Measurements from ENCODE around the gene PRUNE2.
A peak's percentile ranks its signal among the peaks of the same experiment; 100 is the strongest.

The PRUNE2 gene

DNA sequence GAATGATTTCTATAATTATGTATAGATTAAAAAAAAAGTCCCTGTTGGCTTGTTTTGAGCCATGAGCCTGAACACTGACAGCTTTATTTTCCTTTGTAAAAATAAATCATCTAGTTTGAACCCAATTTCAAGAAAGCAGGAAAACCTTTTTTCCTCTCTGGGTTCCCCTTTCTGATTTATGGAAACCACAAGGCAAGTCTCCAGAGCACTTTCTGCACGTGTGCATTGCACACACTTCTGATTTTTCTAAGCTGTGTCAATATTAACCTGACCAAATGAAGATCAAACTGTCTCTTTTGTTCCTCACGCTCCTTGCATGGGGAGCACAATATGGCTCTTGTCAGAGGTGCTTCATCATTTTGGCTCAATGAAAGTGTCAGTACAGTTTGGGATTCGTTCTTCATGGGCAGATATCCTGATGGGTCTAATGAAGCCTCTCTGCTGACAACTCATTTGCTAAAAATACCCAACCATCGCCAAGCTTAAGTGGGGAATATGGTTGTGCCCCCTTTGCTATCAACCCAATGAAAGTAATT, 180.8 kb downstream of the PRUNE2 start:
- peak; percentile 61 for DNase-seq

DNA sequence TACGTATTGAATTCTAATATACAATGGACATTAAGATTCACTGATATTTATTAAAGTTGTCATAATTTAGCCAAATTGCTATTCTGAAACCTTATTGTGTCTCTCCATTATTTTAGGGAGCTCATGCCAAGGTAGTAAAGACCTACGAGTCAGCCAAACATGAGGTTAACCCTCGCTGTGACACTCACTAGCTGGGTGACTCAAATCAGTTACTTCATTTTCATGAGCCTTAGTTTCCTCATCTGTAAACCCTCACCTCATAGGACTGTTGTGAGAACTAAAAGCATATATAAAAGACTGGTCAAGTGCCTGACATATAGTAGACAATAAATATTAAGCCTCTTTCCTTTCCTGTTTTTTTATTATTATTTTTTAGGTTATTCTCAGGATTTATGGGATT, 185.7 kb downstream of the PRUNE2 start:
- no peak for DNase-seq

DNA sequence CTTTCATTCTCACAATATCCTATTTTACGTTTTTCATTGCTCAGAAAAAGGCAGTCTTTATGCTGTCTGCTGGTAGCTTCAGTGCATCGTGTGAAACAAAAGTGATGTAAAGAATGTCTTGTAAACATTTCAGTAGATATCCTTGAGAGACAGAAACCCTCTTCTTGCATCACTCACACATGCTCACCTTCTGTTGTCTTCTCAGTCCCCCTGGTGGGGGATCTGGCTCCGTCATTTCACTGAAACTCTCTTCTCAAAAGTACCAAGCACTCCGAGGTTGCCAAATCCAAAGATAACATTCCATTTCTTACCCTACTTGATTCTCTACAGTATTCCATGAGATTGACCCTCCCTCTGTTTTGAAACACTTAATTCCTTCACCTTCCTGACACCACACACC, 187.7 kb downstream of the PRUNE2 start:
- no peak for DNase-seq

DNA sequence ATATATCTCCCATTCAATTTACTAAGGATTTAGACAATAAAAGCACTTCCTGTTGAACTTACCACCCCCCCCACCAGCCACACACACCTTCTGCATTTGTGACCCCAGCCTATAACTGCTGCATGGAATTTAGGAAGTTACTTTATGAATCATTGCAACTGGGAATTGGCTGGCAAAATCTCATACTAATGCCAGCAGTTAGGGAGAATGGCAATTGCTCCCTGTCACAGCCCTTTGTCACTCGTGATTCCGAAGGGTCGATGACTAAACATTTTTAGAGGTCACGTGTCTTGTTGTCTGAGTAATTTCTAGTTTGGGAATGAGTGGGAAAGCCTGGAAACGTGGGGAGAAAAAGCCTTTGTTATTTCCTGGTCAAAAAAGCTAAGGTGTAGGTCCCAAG, 188.3 kb downstream of the PRUNE2 start:
- DNase-seq: no peak

DNA sequence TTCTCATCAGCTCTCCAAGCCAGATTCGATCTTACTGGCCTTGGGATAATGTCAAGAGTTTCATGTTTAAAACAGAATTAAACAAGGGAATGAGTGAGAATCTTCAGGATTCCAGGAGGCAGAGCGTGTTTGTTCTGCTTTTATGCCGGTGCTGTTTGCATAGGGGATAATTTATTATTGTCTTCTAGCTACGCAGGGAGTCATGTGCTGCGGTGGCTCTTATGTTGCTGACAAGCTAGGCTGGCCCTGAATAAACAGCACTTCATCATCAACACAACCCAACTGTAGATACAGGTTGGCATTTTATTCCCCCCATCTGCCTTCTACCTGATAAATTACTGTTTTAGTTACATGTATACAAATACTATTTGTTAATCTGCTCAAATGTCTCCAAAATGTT, 188.7 kb downstream of the PRUNE2 start:
- peak; percentile 83 for DNase-seq

DNA sequence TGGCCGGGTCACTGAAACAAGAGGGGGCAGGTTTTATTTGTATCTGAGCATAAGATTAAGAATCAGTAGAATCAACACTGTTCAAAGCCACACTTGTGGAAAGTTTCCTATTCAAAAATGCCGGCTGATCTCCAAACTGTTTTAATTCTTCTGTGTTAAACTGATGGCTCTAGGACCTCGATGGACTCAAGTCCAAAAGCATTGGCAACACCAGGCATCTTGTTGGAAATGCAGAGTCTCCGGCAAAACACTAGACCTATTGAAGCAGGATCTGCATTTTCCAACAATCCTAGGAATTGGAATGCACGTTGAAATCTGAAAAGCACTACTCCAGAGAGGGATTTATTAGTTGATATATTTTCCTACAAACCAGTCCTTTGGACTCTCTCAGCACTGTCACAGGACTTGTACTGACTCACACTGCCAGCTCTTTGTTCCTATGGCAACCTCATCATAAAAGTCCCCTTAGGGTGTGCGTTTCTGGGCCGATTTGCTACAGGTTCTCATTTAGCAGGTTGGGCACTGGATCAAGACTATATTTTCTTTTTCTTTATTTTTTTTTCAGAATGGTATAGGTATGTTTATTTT, 189.7 kb downstream of the PRUNE2 start:
- peak; percentile 10 for DNase-seq

DNA sequence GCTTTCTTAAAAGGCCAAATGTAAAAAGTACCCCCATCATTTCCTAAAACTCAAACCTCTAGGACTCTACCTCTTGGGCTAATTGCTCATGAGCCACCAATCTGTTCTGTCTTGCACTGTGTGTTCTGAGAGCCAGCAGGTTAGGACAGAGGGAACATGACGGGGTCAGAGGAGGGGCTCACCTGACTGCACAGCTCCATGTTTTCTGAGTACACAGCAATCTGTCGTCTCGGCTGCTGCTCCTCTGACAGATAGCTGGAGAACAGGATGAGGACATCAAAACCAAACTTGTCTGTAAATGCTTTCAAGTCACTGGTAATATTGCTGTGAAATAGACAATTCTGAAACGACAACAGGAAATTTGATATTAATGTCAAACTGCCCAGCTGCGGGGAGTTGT, 192.5 kb downstream of the PRUNE2 start:
- DNase-seq: no peak

DNA sequence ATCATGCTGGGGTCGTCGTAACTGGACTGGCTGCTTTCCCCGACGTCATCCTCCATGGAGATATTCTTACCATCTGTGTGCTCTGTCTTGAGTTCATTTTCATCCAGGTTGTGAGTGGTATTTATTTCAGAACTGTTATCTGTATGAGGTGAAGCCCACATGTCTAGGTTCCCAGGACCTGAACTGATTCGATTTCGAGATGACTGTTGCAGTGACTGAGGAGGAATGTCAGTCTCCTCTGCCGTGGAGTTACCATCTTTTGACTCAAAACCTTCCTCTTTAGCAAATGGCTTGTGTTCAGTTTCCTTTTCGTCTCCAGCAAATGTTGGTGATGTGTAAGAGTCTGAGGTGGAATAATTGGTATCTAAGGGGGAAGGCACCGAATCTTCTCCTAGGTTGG, 196.9 kb downstream of the PRUNE2 start:
- no peak for DNase-seq

DNA sequence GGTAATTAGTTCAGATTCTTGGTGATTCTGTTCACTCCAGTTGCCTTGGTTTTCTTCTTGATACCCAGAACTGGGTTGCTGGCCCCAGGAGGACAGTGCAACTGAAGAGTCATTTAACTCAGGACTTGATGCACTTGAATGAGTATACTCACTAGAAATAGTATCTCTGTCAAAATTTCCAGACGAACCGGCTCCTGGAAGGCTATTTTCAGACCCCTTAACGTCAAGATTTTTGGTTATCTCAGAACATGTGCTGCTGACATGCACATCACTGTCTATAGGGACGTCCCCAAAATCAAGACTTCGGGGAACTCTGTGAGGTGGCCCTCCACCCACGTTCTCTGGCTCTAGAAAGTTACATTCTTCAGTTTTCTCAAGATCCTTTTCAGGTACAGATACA, 198.4 kb downstream of the PRUNE2 start:
- DNase-seq: no peak

DNA sequence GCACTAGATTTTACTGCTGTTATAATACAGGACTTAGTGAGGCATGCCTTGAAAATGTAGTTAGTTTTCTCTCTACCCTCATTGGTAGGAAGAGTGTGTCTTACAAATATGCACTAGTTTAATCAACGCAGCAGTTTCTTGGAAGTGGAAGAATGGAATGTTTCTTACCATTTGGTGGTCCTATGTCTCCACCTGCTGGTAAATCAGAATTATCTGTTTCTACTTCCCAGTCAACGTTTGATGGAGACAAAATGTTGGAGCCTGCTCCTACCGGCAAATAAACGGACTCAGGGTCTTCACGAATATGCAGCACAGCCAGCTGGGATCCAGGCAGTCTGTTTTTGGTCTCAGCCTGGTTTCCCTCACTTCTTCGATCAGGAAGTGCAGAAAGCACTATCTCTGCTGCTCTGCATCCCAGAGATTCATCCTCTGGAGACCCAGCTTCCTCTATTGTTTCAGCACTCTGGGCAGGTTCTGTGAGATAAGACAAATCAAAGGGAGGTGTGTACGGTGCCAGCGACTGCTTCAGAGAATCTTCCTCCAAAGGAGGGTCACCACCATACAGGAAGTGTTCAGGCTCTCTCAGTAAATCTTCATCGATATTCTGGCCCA, 201.2 kb downstream of the PRUNE2 start:
- DNase-seq: no peak

DNA sequence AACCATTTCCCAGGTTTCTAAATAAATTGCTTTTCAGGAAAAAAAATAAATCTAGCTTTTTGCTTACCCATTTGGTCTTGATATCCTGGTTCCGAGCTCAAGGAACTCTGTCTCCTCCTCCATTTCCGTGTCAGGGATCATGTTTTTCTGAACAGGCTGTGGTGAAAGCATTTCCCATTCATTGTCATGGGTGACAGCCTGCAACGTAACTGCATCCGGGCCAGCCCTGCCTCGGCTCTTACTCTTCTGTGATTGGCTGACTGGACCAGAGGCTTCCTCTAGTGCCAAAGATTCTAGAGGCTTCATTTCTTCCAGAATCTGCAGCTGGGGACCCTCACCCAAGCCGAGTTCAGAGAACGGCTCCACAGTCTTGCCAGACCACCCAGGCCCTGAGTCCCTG, 202.6 kb downstream of the PRUNE2 start:
- DNase-seq: no peak

DNA sequence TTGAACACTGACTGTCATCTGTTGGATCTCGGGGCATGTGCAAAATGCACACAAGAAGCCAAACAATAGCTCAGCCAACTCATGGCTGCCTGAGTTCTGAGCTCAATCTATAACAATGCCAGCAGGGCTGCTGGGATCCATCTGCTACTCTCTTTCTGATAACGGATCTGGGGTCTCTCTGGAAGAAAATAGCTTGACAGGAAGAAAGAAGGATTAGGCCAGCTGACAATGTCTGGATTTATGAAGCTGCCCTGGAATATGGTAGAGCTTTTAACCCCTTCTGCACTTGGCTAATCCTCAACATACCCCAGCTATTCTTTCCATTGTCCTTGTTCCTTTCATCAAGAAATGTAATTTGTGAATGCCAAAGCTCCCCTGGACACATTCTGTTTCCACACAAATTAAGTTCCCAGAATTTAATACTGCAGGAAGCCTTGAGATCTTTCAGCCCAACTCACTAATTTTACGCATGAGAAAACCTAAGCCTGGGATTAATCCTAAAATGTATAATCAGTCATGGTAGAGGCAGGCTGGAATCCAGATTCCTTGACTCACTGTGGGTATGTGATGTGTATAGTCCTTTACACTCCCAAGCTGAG, 204.4 kb downstream of the PRUNE2 start:
- no peak for DNase-seq

DNA sequence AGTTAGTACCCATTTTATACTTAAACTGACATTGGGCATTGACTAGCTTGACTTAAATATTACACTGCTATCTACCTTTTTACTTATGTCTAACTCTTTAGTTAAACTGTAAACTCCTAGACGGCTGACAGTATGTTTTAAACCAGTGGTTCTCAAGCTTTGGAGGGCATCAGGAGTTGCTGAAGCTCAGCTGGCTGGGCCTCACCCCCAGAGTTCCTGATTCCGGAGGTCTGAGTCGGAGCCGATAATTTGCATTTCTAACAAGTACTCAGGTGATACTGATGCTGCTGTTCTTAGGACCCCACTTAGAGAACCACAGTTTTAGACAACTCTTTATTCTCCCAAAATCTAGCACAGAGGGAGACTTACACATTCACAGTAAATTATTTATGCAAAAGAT, 205.0 kb downstream of the PRUNE2 start:
- DNase-seq: no peak

DNA sequence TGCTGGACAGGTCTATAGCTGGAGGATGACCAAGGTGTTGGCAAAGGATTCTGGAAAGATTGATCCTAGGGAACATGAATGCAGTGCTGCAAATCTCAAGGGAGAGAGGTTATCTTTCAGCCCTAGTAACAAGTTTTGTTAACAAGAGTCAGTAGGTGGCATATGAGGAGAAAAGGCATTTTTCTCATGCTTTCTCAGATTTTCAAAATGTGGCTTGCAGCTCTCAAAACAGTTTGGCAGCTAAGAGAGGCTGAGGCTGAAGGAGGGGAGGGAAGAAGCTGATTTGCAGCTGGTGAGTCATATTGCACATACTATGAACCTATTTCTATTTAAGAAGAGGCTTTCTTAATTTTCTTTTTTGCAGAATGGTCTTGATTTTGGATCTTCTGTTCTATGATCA, 205.9 kb downstream of the PRUNE2 start:
- no peak for DNase-seq

DNA sequence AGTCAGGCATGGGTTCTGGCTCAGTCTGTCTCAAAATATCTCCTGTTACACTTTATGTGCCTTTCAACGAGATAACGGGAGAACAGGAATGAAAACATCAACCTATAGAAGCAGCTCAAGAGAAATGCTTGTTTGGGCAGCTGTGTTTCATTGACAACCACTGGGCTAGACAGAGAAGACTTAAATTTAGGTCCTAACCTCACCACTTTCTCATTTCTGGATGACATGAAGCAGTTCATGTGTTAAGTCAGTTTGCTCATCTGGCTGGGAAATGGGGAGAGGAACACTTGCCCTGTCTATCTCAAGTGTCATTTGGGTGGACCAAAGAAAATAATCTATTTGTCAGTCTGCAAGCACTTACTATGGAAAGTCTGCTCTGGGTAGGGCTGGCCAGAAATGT, 208.4 kb downstream of the PRUNE2 start:
- peak; percentile 17 for DNase-seq

DNA sequence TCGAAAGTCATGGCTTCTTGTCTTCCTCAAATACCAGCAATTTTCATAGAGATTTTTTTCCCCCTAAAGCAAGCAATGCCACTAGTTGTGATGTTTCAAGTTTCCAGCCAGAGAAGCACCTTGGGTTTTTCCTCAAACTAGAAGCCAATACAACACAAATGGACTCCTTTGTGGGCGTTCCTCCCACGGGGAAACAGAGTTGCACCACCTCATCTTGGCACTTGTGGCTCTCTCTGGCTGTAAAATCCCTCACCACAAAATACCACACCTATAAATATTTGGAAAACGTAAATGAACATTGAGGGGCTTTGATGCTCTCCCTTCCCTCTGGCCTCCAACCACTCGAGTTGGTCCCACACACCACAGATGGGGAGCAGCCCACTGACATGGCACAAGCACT, 208.8 kb downstream of the PRUNE2 start:
- no peak for DNase-seq

DNA sequence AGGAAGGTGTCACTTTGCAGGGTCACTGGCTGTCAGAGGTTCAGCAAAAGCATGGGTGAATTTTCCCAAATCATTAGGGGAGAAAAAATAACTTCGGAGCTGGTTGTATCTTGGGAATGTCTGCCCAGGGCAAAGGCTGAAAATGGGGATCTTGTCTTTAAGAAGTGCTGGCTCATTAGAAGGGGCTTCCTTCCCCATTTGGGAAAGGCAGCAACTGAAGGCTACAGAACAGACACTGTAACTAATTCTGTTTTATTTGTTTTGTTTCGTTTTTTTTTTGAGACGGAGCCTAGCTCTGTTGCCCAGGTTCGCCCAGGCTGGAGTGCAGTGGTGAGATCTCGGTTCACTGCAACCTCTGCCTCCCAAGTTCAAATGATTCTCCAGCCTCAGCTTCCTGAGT, 212.0 kb downstream of the PRUNE2 start:
- DNase-seq: no peak

DNA sequence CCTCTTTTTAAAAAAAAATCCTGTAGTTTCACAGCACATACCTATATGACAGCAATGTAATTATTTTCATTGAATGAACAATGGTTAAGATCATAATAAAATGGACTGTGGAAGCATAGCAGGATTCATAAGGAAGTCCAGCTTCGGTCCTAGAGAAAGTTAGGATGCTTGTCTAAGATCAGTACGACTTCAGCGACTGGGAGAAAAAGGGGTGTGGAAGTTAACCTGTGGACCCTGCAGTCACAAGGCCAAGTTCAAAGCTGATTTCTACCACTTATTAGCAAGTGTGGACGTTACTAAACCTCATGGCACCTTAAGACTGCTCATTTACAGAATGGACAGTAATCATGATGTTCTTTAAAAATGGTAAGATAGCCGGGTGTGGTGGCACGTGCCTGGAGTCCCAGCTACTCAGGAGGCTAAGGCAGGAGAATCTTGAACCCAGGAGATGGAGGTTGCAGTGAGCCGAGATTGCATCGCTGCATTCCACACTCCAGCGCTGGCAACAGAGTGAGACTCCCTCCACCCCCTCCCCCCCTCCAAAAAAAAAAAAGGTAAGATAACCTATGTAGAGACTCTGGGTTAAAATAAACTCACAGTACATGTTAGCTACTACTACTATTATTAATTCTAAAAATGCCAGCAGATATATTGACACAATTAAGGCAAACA, 213.3 kb downstream of the PRUNE2 start:
- no peak for DNase-seq

DNA sequence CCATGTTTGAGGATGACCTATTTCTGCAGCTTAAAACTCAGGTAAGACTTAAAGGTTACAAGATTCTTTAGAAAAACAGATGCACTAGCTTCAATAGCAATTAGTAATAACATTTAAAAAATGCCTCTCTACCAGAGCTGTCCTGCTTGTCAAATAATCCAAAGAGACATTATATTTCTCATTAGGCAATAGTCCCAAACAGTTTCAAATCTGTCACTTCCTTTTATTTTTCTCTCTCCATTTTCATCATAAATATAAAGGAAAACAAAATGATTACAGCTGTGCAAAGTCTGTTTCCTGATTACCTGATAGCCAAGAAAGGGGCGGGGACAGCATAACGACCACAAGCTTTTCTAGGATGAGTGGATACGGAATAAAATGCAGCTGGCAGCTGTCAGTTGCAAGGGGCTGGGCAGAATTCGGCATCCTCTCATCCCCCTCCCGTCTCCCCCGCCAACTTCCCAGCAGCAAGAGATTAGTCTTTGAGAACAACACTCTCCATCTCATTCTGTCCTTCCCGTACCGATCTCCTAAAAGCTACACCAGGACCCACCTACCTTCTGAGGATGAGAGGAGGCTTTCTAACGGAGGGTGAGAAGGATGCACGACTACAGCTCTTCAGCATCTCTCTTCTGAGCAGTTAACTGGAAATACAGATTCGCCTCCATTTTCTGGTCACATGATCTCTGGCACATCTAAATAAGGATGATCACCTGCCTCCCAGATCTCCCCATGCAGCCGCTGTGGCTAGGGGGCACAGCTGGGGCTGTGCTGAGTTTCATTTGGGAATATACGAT, 214.2 kb downstream of the PRUNE2 start:
- peak; percentile 38 for DNase-seq

DNA sequence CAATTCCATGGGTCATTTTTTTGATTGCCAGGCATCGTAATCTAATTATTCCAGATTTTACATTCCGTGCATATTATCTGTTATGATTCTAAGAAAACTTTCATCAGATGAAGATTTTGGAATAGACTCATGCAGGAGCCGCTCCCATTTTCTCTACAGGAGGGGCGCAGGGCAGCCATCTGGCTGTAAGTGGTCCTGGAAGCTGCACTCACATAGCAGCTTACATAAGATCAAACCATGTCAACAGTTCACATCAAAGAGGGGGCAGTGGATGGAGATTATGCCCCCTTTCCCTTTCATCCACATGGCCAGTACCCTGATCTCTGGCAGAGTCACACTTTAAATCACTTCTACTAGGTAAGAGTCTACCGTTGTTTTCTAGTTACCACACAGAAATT, 214.9 kb downstream of the PRUNE2 start:
- DNase-seq: no peak

DNA sequence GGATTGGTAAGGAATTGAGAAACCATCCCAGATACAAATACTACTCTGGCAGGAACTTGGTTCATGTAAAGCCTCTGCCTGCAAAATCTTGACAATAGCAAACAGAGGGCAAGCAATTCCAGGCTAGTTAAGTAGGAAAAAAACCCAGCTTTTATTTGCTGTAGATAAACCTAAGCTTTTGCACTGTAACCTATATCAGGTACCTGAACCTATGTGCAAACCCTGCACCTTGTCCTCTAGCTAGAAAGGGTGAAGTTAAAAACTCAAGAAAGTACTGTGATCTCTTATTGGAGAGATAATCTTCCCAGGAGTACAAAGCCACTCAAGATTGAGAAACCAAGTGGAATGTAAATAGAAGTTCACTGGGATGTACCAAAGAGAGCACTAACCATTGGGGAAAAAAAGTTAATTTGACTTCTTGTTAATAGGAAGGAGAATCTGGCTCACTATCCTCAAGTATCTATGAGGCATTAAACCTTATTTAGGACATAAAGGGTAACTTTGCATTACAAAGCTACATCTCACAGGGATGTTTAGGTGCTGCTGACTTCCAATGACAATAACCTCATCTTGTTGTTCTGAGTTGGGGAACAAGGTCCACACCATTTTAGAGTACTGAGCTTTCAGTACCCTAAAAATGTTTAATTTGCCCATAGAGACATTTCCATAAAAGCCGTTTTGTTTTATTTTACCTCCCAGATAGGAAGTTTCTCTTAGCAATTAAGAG, 215.5 kb downstream of the PRUNE2 start:
- no peak for DNase-seq

DNA sequence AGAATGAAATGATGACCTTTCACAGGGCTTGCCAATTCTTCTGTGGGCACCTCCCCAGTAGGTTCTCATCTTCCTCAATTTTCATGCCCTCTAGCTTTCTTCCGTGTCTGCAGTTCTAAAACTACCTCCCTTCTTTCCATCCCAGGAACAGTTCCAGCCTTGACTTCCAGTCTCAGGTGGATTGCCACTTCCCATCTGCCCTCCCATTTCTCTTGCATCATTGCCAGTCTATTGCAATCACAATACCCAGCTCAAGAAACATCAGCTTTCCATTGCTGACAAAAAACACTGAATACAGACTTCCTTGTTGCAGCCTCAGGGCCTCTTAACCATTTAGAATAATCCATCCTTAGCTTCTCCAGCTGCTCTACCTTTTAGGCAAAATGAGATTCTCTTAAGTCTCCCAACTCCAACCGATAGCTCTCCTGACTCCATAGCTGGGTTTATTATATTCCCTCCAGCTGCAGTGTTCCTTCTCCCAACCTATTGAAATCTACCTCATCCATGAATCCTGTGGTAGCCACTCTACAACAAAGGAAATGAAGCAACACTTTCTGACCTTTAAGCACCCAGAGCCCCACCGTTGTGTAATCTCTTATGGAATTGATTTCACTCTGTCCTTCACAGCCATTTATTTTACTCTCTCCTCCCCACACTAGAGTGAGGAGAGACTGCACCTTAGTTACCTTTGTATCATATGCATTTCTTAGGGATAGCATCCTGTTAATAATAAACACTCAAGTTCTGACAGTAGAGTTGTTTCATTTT, 217.3 kb downstream of the PRUNE2 start:
- DNase-seq: peak; percentile 19

All from SHP77 treated with DMSO at 0.1 percent for 48 hours (cell line).